Loucy (cell line): Measurements from ENCODE around the gene CYP1A2.
"Not testable (repeated sequence)": the region's sequence is repeated elsewhere in the genome, so short reads cannot be mapped to it uniquely, and the experiment has no call there.

Experiments
- EZH2phosphoT487 ChIP-seq: fragments of 200-600 bp; IDR thresholded peaks from 2 replicates; pipeline ENCODE4 v1.6.1; 2018; ENCODE audit warnings: antibody characterized with exemption, mild to moderate bottlenecking, moderate library complexity, borderline replicate concordance
- TF ChIP-seq, protein P1 (sequence below): fragments of 200-600 bp; sonication (generic); conservative IDR thresholded peaks from 2 replicates; pipeline ENCODE4 v1.5.1; 2014; ENCODE audit warnings: mild to moderate bottlenecking, antibody characterized with exemption, low read length

DNA sequence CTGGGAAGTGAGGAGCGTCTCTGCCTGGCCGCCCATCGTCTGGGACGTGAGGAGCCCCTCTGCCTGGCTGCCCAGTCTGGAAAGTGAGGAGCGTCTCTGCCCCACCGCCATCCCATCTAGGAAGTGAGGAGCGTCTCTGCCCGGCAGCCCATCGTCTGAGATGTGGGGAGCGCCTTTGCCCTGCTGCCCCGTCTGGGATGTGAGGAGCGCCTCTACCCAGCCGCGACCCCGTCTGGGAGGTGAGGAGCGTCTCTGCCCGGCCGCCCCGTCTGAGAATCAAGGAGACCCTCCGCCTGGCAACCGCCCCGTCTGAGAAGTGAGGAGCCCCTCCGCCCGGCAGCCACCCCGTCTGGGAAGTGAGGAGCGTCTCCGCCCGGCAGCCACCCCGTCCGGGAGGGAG lies 19.9 kb upstream of the CYP1A2 start:
- TF ChIP-seq, protein P1, sequence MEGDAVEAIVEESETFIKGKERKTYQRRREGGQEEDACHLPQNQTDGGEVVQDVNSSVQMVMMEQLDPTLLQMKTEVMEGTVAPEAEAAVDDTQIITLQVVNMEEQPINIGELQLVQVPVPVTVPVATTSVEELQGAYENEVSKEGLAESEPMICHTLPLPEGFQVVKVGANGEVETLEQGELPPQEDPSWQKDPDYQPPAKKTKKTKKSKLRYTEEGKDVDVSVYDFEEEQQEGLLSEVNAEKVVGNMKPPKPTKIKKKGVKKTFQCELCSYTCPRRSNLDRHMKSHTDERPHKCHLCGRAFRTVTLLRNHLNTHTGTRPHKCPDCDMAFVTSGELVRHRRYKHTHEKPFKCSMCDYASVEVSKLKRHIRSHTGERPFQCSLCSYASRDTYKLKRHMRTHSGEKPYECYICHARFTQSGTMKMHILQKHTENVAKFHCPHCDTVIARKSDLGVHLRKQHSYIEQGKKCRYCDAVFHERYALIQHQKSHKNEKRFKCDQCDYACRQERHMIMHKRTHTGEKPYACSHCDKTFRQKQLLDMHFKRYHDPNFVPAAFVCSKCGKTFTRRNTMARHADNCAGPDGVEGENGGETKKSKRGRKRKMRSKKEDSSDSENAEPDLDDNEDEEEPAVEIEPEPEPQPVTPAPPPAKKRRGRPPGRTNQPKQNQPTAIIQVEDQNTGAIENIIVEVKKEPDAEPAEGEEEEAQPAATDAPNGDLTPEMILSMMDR: not testable (repeated sequence)
- TF ChIP-seq EZH2phosphoT487: not testable (repeated sequence)
